ENCODE measurements around the gene GPC6.

GRCh38 chr13:94318418-94318817 is 1091.8 kb downstream of the GPC6 start:
- TF ChIP-seq, protein P1, sequence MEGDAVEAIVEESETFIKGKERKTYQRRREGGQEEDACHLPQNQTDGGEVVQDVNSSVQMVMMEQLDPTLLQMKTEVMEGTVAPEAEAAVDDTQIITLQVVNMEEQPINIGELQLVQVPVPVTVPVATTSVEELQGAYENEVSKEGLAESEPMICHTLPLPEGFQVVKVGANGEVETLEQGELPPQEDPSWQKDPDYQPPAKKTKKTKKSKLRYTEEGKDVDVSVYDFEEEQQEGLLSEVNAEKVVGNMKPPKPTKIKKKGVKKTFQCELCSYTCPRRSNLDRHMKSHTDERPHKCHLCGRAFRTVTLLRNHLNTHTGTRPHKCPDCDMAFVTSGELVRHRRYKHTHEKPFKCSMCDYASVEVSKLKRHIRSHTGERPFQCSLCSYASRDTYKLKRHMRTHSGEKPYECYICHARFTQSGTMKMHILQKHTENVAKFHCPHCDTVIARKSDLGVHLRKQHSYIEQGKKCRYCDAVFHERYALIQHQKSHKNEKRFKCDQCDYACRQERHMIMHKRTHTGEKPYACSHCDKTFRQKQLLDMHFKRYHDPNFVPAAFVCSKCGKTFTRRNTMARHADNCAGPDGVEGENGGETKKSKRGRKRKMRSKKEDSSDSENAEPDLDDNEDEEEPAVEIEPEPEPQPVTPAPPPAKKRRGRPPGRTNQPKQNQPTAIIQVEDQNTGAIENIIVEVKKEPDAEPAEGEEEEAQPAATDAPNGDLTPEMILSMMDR (IDR thresholded peaks at IDR 0.05): no peak
- TF ChIP-seq EZH2 (IDR thresholded peaks at IDR 0.05; ENCODE audit: borderline replicate concordance, insufficient read depth, low read depth, low read length, poor library complexity, severe bottlenecking): no peak

Data from B cell (primary cell).